ENCODE measurements around the gene C19orf73. TPM values are rescaled to one million over a fixed set of nuclear protein-coding genes. Genes with fewer than 3 reads are reported as not detected.
A peak's percentile ranks its signal among the peaks of the same experiment; 100 is the strongest.

Gene C19orf73
- total and polyA plus RNA-seq, 9 of the 15 experiments (the other 6 are each of a cell fraction or from before 2014, with no cell fraction given) = 0.08 to 7.4 (median 1.4) TPM

- TF ChIP-seq RCOR1 (IDR thresholded peaks at IDR 0.05; ENCODE audit: borderline replicate concordance in 1 of 2, low read depth in 2 of 2, low read length in 2 of 2) (peak in 1 of 2 experiments; percentile 25; a peak in 2 of 4 replicates), OTX1 (CRISPR knock-in tag; IDR thresholded peaks at IDR 0.05) (no peak), ZNF3 (CRISPR knock-in tag; IDR thresholded peaks at IDR 0.05) (no peak), EHMT2 (IDR thresholded peaks at IDR 0.05) (no peak; the same call in 1 of the 2 replicates), ZNF785 (CRISPR knock-in tag; IDR thresholded peaks at IDR 0.05) (no peak), NEUROD1 (IDR thresholded peaks at IDR 0.05; ENCODE audit: borderline replicate concordance, low read depth, low read length, partially characterized antibody) (peak; percentile 56), CBFA2T3 (IDR thresholded peaks at IDR 0.05) (0 out of 2 replicates have a peak, but pooled peaks have one; percentile 3), ZSCAN32 (CRISPR knock-in tag; IDR thresholded peaks at IDR 0.05) (no peak), MTF1 (CRISPR knock-in tag; IDR thresholded peaks at IDR 0.05; ENCODE audit: borderline replicate concordance) (no peak), DACH1 (IDR thresholded peaks at IDR 0.05; ENCODE audit: partially characterized antibody) (peak; percentile 48), SP1 (CRISPR knock-in tag; IDR thresholded peaks at IDR 0.05) (peak; percentile 74), NRF1 (conservative IDR thresholded peaks at IDR 0.05 in 1 of 2, IDR thresholded peaks at IDR 0.05 in 1 of 2) (peak; percentile 46 to 56; a peak in 3 of 4 replicates), ZNF696 (CRISPR knock-in tag; conservative IDR thresholded peaks at IDR 0.05) (no peak), HNRNPUL1 (IDR thresholded peaks at IDR 0.05; ENCODE audit: low read length) (no peak), BCL6 (CRISPR knock-in tag; IDR thresholded peaks at IDR 0.05) (no peak), CREB1 (IDR thresholded peaks at IDR 0.05) (peak; percentile 39), CREB1 (CRISPR knock-in tag; IDR thresholded peaks at IDR 0.05) (peak; percentile 76), SREBF1 (IDR thresholded peaks at IDR 0.05; ENCODE audit: borderline replicate concordance, low read depth, low read length) (peak; percentile 83; the same call in 1 of the 2 replicates), ZNF347 (CRISPR knock-in tag; IDR thresholded peaks at IDR 0.05; ENCODE audit: low read depth) (no peak), TARDBP (IDR thresholded peaks at IDR 0.05) (0 out of 2 replicates have a peak, but pooled peaks have one; percentile 58), ARNT (IDR thresholded peaks at IDR 0.05) (peak; percentile 44 to 78; a peak in 2 of 4 replicates), ATF1 (CRISPR knock-in tag; IDR thresholded peaks at IDR 0.05) (no peak), ATF1 (tag; IDR thresholded peaks at IDR 0.05) (peak; percentile 84), NONO (IDR thresholded peaks at IDR 0.05; ENCODE audit: low read depth in 2 of 2, low read length in 1 of 2) (peak in 1 of 2 experiments; percentile 96; a peak in 2 of 4 replicates), TEAD4 (IDR thresholded peaks at IDR 0.05; ENCODE audit: low read length) (peak; percentile 31), TEAD4 (CRISPR knock-in tag; IDR thresholded peaks at IDR 0.05; ENCODE audit: borderline replicate concordance) (no peak), GTF2E2 (tag; IDR thresholded peaks at IDR 0.05) (no peak), FOS (IDR thresholded peaks at IDR 0.05; ENCODE audit: extremely low read depth, insufficient read length) (no peak), BDP1 (IDR thresholded peaks at IDR 0.05; ENCODE audit: insufficient read depth, insufficient read length) (no peak), MAX (CRISPR knock-in tag; IDR thresholded peaks at IDR 0.05) (peak; percentile 68), ZNF583 (CRISPR knock-in tag; IDR thresholded peaks at IDR 0.05) (no peak), MCM5 (IDR thresholded peaks at IDR 0.05; ENCODE audit: low read depth) (no peak)
Observed at GRCh38 chr19:49145573-49146407, 26.8 kb upstream of the C19orf73 start (continued).

All from K562 (cell line).